Stimulated activated CD4-positive, alpha-beta T cell treated with anti-CD3 and anti-CD28 coated beads, Interleukin-15, amount 100 ng/mL, for 48 hours (primary cell): ENCODE measurements around the gene TMCC3.
"Not testable (repeated sequence)": the region's sequence is repeated elsewhere in the genome, so short reads cannot be mapped to it uniquely, and the experiment has no call there.

Experiments used
- DNase-seq, 2 donors: peaks; one replicate each; pipeline ENCODE4 v3.0.0-alpha.2; 2020; ENCODE audit warnings: low read depth in 2 of 2

Gene TMCC3

DNA sequence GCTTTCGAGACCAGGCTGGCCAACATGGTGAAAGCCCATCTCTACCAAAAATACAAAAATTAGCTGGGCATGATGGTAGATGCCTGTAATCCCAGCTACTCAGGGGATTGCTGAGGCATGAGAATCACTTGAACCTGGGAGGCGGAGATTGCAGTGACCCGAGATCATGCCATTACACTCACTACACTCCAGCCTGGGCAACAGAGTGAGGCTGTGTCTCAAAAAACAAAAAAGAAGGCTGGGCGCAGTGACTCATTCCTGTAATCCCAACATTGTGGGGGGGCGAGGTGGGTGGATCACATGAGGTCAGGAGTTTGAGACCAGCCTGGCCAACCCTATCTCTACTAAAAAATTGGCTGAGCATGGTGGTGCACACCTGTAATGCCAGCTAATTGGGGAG is 49.0 kb downstream of the TMCC3 start:
- not testable (repeated sequence) for DNase-seq

DNA sequence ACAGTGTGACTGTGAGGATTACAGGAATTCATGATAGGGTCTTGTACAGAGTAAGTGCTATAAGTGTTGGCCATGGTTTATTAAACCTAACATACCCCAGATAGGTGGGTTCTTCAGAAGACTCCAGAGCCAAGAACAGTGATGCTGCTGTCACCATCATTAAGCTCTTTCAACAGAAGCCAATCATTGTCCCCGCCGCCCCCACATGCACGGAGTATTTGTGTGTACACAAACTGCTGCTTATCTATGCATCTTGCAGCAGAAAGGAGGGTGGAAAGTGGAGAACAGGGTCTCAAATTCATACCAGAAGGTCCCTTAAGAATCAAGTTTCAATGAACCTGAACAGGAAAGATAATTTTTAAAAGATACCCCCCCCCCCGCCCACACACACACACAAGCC is 51.2 kb downstream of the TMCC3 start:
- DNase-seq, result no peak

DNA sequence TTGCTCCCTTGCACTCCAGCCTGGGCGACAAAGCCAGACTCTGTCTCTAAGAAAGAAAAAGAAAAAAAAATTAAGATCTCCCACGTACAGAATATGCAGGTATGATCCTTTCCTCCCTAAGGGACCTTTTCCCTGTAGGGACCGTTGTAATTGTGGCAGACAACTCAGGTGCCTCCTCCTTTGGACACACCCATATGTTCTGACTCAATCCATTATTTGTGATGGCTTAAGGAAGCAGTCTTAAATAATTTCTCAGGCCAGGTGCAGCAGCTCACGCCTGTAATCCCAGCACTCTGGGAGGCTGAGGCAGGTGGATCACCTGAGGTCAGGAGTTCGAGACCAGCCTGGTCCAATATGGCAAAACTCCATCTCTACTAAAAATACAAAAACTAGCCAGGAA is 53.1 kb downstream of the TMCC3 start:
- DNase-seq, result no peak

DNA sequence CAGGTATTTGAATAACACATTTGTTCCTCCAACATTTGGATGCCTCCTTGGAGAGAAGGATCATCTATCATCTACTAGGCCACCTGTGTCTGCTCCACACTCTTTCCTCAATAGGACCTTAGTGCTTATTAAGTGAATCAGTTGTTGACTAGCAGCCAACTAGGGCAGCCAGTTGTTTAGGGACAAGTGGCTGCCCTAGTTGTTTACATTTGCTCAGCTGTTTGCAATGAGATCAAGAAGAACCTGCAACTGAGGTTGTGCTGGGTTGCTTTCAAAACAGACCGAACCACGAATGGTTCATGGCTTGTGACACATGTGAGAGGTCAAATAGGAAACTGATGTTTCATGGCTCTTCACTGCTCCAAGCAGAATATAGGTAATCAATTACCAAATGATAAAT is 53.8 kb downstream of the TMCC3 start:
- DNase-seq, result no peak

DNA sequence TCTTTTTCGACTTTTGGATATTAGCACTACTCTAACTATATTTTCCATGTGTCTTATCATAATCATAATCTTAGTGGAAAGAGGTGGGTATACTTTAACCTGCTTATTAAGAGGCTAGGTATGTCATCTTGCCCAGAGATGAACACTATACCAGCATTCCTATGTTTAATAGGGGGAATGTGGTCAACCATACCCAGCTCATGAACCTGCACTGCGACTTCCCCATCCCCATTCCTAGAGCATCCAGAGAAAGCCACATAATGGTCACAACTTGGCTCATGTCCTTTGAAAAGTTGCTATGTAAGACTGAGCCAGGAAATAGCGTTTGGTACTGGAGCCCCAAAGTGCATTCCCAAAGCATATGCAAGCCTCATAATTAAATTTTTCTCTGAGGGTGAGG is 55.2 kb downstream of the TMCC3 start:
- no peak for DNase-seq

DNA sequence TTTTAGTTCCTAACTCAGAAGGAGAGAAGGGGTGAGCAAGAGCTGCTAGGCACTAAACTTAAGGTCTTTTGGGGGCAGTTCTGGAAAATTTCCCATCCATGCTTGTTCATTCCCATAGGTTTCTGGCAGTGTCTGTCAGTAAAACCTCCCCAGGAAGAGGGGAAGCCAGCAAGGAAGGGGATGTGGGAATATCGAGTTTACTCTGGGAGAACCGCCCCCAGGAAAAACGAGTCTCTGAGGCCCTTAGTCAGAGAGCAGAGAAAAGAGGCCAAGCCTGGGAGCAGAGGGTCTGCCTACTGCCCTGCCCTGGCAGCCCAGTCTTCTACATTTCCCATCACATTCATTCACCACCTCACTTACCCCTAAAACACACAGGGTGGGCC is 55.9 kb downstream of the TMCC3 start:
- no peak for DNase-seq

DNA sequence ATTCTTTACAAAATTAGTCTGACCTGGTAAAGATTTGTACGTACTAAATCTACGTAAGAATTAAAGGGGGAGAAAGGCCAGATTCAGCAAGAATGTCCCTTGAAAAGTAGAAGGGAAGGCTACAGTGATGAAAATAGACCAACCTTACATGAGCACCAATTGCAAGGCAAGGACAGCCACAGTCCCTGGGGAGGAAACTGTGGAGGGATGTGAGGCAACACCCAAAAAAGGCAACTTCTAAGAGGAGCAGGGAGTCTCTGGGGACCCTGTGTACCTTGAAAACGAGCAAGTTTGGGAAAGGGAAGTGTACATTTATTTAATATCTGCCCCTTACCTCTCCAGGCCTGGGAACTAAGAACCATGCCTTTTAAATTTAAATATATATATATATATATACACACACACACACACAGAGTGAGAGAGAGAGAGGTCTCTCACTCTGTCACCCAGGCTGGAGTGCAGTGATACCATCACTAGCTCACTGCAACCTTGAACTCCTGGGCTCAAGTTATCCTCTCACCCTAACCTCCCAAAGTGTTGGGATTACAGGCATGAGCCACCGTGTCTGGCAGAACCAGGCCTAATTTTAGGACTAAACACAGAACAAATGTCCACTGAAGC is 56.4 kb downstream of the TMCC3 start:
- no peak for DNase-seq

DNA sequence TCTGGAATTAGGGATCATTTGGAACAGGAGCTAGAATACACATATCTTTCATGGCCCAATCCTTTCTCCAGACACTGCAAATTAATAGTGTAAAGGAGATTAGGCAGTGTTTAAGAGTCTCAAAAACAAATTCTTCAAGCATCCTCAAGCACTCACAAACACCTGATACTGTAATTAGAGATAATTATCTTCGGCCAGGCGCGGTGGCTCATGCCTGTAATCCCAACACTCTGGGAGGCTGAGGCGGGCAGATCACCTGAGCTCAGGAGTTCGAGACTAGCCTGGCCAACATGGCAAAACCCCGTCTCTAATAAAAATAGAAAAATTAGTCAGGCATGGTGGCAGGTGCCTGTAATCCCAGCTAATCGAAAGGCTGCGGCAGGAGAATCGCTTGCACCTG is 57.6 kb downstream of the TMCC3 start:
- DNase-seq, result not testable (repeated sequence)

DNA sequence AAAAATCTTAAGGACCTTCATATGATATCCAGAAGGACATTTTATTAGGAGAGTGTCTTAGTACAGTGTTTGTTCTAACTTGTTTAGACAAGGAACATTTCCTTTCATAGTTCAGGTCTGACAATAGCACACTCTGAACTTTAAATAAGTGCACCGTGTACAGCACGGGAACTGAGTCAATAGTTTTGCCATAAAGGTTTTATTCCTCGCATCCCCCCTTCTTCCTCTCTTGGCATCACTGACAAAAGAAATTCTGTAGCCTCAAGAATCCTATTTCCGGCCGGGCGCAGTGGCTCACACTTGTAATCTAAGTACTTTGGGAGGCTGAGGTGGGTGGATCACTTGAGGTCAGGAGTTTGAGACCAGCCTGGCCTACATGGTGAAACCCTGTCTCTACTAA is 58.3 kb downstream of the TMCC3 start:
- no peak for DNase-seq

DNA sequence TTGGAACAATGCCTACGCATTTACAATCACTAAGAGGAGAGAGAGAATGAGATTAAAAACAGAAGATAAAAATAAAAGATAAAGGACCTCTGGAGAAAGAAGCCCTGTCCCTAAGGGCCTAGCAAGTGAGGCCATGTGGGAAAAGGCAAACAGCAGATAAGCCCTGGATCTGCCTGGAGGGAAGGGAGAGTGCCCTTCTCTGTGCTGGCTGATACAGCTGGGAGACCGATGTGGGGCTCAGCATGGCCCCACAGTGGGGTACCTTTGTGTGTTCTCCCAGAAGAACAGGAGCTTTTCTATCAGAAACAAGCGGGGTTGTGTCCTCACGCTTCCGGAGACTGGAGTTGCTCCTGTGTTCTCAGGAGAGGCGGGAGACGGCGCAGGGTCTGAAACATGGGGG is 59.9 kb downstream of the TMCC3 start:
- DNase-seq, result no peak

DNA sequence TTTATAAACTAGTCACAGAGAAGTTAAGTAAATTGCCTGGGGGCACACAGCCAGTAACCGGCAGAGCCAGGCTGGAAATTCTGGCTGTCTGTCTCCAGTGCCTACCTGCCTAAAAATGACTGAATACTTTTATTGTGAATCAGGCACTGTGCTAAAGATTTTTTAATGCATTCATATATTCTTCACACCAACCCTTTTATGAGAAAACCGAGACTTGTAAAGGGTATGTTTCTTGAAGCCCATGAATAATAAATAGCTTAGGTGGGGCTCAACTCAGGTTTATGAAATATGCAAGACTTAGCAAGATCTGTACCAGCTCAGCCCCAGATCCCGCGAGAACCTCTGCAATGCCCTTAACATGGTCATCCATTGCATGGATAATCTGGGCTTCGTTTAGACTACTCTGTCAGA is 60.8 kb downstream of the TMCC3 start:
- no peak for DNase-seq

DNA sequence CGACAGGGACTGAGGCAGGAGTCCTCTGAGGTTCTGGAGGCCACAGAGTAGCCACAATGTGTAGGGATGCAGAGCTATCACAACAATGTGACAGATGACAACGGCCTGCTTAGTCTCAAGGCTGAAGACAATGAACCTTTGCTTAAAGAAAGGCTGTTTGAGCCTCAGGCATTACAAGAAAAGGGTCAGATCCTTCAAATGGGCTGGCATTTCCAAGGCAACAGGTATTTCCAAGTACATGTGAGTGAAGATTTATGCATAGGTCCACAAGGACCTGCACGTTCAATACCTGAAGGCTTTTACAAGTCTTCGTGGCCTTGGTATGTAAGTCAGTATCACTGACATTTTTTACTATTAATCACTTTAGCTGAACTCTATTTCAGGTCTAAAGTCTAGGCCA is 62.0 kb downstream of the TMCC3 start:
- DNase-seq, result no peak

DNA sequence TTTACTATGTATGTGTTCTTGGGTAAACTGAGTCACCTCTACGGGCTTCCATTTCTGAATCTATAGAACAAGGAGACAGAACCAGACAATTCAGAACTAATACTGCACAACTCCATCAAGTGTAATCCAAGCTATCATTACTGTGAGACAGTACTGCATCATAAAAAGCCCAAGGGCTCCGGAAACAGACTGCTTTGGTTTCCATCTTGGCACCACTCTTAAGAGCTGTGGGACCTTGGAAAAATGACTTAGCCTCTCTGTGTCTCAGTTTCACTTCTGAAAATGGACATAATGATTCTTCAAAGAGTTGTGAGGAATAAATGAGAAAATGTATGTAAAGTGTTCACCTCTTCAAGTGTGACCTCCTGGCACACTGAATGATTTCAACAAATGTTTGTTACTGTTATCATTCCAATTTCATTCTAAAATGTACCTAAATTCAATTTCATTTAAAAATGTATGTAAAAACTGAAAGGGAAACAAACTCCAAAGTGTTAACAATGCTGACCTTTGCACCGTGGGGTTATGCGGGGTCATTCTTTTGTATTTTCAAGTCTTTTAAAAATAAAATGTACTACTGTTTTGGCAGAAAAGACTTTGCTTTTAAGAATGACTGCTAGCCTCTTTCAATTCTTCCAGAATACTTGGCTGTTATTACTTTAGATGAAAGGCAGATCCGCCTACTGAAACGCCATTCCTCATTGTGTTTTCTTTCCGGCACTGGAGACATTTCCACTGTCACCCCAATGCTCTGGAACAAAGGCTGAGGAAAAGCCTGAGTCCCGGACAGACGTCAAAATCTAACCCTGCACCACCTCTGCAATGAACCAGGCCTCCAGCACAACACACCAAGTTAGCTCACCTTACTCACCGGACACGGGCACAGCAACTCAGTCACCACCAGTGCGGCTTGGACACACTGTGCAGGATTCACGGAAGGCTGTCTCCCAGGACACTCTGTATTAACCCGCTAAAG is 62.8 kb downstream of the TMCC3 start:
- DNase-seq, result no peak

DNA sequence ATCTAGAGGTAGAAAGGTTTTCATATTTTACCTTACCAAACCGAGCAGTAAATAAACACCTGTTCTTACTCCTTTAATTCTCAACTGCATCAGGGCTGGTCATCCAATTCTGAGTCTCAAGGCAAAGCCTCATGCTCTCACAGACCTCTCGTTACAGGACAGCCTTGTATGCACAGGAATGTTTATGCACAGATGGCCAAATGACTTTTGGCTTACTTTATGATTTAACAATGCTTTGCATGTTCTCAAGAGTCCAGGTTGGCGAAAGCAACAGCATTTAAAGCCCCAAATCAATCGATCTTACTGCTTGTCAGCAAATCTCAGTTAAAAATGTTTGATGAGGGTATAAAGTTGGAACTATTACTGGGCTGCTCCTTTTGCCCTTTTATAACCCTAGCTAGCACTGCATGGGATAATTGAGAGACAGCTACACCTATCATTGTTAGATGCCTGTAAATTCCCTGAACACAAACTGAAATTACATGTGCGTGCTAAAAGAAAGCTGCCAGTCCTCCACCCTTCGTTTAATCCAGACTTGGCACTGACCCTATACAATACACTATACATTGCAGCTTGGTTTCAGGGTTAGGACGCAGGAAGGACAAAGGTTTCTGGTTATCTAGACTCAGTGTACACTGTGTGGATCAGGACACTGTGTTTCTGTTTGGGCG is 63.6 kb downstream of the TMCC3 start:
- no peak for DNase-seq

DNA sequence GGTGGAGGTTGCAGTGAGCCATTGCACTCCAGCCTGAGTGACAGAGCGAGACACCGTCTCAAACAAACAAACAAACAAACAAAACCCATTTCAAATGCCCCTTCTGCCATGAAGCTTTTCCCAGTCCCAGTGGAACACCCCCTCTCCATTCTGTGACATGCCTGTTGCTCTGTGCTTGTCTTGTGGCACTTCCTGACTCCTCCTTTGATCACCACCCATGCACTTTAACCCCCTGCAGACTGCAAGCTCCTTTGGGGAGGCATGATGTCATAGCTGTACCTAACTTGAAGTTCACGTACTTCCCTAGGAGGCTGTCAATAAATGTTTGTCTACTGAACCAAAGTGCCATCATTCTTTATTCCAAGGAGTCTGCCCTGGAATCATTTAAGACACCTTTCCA is 64.7 kb downstream of the TMCC3 start:
- DNase-seq, result no peak

DNA sequence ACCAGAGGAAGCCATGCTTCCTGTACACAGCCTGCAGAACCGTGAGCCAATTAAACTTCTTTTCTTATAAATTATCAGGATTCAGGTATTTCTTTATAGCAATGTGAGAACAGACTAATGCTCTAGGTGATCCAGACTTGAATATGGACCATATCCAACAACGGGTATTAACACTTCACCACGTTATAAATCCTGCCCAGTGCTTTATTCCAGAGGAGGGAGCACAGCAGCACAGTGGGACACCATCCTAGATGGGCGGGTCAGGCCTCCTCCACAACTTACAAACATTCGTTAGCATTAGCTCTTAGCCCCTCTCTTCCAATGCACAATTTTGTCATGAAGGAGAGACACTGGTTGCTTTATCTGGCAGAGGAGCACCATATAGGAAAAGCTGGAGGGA is 66.0 kb downstream of the TMCC3 start:
- DNase-seq, result no peak

DNA sequence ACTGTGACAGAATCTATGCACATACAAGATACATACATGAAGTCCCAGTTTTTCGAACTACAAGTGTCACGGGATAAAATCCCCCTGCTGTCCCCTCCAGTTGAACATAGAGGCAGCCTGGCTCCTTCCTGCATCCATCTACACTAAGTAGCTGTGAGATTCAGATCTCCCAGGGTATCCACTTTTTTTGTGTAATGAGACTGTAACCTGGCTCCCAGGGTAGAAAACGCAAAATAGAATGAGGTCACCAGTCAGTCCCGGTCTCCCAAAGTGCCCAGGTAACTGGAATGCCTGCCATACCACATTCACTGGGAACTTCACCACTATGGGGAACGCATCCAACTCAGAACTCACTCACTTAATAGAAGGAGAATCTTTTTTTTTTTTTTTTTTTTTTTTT is 67.8 kb downstream of the TMCC3 start:
- no peak for DNase-seq

DNA sequence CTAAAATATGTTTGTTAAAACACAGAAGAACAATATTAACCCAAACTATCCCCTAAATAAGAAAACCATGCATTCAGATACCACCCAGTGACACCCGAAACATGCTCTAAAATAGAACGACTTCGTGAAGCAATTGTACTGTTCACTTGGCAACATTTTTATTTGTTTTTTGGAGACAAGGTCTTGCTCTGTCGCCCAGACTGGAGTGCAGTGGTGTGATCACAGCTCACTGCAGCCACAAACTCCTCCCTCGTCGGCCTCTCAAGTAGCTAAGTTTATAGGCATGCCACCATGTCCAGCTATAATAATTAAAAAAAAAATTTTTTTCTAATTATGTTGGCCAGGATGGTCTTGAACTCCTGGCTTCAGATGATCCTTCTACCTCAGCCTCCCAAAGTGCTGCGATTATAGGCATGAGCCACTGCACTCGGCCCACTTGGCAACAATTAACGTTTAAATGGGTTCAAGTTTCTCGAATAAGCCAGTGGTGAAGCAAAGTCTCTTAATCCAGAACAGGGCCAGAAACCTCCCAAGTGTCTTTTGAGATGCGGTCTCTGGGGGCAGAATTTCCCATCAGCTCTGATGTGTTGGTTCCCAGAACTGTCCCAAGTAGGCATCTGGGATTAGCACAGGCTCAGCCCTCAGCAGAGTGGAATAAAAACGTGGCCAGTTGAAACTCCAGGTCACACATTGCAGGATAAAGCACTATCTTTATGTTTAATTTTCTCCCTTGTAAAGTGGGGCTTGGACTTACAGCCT is 74.5 kb downstream of the TMCC3 start:
- DNase-seq, result no peak

DNA sequence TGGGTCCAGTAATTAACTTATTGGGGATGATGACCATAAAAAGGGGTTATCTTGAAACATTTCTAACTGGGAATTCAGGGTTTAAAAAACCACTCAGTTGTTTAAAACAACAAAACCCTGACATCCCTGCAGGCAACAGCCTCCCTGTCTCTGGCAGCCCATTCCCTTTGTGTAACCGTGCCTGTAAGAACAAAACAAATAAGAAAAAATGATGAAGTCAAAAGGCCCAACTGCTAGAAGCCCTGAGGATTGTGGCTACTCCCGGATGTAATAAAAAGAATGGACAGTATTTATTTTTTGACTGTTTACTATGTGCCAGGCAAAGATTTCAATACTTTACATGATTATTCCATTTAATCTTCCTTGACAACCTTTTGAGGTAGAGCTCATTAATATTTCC is 75.3 kb downstream of the TMCC3 start:
- no peak for DNase-seq

DNA sequence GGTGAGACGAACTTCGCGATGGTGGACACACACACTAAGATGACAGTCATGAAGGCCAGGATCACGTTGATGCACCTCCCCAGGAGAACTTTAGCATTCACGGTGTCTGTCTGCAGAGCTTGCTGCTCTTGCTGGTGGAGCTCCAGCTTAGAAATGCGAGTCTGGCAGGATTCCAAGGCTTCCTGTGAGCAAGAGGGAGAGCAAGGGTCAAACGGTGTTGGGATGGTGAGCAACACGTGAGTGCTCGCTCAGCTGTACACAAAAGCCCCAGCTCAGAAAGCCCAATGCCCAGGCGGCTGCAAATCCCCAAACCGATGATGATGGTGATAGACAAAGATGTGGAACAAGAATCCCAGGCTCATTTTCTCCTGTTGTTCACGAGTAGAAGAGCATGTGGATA is 78.8 kb downstream of the TMCC3 start:
- DNase-seq, result no peak

DNA sequence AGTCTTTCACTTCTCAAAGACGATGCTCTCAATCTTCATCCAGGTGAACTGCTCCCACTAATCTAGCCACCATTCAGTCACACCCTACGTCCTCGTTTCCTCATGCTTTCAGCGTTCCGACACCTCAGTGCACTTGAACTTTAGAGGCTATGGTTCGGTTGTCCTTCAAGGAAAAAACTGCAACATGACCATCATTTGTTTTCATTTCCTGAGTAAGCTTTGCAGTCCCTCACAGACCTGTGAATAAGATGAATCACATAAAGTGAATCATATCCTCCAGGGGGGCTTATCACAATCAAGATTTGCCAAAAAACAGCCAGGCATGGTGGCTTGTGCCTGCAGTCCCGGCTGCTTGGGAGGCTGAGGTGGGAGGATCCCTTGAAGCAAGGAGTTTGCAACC is 80.2 kb downstream of the TMCC3 start:
- DNase-seq, result no peak

DNA sequence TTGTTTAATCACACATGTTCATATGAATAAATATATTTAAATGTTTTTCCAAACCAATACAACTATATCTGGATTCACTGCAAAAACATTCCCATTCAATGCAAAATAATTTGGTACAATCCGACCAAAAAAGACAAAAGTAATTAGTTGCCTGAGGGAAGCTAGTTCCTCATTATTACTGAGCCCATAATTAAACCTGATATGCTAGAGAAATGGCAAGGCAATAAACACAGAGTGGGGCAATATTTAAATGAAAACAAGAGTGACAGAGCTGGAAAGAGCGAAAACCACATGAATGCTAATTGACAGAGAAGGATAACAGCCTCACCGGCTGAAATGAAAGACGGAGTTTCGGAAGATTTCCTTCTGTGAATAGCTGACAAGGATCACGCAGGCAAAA is 82.6 kb downstream of the TMCC3 start:
- no peak for DNase-seq
